Activated CD4-positive, alpha-beta T cell treated with anti-CD3 and anti-CD28 coated beads for 1 hour (primary cell): ENCODE results near the gene MVB12B.

ENCODE experiments used
- DNase-seq: peaks from one replicate; pipeline ENCODE4 v3.0.0-alpha.2; 2020

The MVB12B gene

DNA sequence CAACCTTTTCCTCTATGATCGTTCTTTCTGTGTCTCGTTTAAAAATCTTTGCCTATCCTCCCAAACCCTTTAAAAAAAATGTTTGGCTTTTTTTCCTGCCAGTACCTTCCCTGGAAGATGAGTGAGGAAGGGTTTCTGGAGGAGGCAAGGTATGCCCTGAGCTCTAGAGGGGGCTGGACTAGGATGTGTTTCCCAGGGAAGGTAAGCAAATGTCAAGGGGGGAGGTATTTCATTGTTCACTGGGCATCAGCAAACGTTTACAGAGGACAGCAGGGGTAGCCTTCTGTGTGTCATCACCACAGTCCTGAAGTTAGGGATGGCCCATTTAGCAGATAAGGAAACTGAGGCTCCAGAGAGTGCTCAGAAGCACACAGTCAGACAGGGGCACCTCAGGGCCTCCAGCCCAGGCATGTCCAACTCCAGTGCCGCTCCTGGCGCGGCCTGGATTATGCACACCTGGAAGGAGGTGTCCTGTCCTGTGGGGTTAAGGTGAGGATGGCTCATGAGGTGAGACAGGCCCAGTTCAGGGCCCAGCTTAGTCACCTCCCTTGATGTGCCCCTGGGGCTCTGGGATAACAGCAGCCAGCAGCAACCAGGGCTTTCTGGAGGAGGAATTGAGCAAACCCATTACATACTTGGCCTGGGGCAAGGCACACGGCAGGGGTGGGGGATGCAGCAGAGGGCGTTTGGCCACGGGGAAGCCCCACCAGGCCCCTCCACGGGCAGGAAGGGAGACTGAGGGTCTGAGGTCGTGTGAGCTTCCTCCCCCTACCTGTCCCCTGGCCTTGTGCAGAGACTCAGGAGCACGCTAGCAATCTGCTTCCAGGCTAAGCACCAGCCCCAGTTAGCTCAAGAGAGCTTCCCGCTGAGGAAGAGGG, 186.8 kb downstream of the MVB12B start:
- no peak for DNase-seq

DNA sequence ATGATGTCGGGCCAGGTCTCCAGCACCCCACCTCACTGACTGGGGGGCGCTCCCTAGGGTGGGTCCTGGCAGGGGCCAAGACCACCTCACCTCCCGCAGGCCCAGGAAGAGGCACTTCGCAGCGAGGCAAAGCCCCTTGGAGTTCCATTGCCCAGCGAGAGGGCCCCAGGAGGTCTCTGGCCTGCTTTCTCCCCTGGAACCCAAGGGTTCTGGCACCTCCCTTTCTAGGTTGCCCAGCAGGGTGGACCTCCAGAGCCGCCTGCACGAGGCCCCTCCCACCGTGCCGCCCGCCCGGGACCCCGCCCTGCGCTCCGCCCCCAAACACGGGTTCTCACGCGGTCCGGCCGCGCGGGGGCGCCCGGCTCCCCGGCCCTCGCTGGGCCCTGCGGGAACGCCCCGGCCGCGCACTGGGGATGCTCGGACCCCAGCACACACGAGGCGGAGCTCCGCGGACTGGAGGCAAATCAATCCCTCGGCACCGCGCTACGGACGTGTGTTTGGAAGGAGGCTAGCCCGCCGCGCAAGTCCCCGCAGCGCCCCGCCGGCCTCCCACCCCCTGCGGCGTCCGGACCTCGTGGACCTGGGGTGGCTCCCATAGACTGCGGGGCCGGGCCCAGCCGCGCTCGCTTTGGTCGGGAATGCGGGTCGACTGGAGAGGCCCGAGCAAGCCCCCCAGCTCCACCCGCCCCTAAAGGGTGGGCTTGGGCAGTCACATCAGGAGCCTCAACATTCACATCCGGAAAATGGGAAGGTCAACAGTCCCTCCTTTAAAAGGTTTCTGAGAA, 187.6 kb downstream of the MVB12B start:
- DNase-seq, result no peak

DNA sequence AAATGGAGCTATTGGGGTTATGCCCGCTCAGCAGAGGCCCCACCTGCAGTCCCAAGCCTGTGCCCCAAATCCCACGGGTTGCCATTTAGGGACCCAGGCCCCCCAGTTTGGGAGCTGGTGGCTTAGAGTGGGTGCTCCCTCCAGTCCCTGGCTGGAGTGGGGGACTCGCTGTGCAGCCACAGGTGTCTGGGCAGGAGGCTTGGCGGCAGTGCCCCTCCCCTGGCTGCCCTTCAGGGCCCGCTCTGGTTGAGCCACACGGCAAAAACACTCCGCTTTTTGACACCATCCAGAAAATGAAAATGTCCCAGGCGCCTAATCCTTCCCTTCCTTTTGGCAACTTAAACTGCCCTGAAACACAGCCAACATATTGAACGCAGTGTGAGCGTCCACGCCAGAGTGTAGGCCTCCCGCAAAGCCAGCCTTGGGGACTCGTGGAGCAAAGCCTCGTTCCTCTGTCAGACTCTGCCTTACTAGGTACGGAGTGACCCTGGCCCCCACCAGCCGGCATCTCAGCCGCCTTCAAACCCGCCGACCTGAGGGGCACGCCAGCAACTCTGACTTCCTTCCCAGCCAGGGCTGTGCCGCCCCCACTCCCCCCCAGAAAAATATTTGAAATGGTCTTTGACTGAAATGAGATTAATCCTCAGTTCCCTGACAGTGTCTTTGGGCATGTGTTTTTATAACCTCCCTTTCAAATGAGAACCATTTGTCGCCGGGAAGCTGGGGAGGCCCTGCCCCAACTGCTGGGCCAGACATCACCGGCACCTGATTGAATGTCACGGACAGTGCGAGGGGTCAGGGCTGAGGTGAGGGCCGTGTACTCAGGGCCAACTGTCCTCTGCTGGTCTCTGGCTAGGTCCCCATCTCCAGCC, 188.6 kb downstream of the MVB12B start:
- DNase-seq, result no peak

DNA sequence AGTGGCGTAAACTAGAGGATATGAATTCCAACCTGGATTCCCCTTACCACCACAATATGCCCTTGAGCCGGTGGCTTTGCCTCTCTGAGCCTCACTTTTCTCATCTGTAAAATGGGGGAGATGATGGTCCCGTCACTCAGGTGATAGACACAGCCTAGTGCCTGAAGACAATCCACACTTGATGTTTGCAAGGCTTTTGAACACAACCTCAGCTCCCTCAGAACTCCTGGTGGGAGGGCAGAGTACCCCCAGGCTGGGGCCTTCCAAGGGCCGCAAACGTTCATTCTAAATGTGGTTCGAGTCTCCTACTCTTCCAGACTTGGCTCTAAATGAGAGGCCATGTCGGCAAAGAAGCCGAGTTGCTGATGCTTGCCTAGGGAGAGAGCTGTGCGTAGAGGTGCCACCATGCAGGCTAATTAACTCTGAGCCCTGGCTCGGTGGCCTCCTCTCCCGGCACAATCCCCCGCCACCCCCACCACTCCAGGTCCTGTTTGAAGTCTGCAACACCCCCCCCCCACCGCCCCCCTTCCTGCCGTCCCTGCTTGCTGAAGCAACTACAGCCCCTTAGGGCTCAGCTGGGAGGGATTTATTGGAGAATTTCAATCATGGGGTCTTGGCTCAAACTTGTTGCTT, 189.4 kb downstream of the MVB12B start:
- DNase-seq, result no peak

DNA sequence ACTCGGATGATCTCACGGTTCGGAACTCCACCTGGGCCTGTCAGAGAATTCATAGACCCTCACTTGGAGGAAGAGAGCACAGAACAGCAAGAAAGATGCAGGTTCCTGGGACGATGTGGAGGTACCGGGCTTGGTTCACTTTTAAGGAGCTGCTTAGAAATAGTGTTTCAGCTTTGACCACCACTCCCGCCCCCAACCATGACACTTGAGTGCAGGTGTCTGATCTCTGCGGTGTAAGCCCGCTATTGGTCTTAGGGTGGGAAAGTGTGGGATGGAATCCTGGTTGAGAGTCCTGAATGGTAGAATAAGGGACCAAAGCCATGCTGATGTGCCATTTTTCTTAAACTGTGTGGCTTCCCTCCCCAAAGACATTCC, 189.9 kb downstream of the MVB12B start:
- no peak for DNase-seq

DNA sequence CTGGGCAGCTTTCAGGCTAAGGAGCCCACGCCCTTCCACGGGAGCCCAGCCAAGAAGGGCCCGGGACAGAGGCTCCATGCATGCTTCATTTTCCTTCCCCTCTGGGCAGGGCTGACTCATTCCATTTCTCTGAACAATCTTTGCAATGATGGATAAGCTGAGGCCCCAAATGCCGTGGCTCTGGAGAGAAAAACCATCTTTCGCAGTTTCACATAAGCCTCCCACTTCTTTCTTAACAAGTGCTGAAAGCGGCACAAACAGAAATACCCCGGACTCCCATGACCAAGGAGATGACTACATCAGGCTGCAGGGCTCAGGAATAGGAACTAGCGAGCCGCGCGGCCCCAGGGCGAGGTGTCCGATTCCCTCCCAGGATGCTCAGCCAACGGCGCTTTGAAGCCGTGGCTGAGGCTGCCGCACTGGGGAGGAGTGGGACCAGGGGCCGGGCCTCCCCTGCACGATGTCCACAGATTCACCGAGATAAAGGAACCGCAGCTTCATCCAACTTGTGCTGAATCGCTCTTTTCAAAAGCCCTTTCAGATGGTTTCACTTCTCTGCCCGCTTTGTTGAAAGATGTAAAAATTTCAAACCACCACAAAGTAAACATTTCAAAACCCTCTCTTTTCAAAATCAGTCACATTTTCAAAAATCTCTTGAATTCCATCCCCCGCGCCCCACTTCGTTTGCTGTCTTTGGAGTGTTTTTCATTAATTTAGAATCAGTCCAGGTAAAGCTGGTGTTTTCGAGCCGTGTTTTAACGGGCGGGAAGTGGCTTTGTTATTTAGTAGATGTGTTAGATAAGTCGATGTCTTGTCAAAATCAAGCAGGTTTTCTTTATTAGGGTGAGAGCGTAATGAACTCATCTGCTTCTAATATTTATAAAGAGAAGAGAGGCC, 190.6 kb downstream of the MVB12B start:
- no peak for DNase-seq

DNA sequence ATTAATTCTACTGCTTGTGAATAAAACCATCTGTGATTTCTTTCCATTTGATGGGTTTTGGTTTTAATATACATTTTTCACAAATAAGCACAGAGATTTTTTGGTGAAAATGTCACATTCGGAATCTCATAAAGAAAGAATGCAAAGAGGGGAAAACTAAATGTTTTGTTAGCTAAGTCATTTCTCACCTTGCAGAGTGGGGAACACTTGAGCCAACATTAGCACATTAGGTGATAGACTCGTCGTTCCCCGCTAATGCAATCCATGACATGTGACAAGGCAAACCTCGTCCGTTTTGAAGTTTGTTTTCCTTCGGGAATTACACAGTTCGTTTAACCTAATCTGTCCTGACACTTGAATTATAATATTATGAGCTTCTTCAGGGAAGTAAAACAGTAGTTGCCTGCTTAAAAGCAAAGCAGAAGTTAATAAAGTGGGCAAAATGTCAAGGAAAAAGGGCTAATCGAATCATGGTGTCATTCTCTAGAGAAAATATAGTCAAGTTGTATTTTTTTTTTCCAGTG, 191.3 kb downstream of the MVB12B start:
- DNase-seq, result no peak

DNA sequence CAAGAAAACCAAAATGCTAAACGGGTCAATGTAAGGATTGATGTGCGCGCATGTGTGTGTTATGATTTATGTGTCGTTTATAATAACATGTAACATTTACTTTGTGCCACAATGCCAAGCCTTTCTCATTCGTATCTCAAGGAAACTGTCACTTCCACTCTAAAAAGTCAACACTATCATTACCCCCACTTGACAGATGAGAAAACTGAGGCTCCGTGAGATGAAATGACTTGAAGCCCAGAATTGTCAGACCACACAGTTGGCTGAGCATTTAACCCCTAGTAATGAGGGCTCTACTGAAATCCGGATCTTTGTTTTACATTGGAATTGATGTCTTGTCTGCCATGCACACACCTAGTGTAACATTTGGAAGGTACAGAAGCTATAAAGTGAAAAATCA, 192.1 kb downstream of the MVB12B start:
- no peak for DNase-seq

DNA sequence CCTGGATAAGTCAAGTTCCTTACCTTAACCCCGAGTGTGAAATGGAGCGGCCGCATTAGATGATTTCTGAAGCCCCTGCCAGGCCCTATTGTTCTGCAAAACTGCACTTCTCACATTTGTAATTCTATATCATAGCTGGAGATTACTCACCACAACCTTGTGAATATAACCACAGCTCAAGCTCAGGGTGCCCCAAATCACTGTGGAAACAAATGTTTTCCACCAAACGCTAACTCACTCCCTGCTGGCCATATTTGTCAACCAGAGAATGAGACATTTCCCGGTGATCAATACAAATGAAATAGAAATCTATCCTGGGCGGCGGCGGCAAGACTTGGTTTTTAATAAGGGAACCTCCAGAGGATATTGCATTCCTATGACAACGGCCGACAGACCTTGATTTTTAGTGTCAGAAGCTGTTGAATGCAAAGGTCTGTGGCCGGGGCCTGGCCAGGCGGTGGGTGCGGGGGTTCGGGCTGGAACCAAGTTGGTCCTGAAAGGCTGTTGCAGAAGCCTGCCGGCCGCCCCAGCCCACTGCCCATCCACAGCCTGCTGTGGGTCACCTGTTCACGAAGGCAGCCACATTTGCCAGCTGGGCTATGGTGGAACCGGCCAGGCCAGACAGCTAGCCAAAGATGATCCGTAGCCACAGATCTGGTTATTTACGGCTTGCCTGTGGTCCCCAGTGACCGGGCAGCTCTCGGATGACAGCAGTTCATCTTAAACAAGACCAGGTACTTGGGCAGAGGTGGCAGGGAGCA, 193.2 kb downstream of the MVB12B start:
- DNase-seq, result no peak

DNA sequence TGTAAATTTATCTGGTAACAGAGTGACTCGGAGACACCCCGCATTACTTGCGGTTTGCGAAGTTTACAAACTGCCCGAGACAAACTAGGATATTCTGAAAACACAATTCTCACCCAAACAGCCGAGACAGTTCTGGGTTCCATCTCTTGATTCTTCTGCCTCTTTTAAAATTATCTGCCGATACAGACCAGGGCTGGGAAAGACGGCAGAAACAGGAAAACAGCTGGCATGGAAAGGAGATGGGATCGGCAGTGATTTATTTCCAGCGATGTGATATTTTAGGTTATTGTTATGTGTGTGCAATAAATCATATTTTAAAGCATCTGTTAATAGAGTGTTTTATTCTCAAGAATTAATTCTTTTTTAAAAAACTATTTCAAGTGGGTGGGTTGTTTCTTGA, 193.8 kb downstream of the MVB12B start:
- DNase-seq, result no peak

DNA sequence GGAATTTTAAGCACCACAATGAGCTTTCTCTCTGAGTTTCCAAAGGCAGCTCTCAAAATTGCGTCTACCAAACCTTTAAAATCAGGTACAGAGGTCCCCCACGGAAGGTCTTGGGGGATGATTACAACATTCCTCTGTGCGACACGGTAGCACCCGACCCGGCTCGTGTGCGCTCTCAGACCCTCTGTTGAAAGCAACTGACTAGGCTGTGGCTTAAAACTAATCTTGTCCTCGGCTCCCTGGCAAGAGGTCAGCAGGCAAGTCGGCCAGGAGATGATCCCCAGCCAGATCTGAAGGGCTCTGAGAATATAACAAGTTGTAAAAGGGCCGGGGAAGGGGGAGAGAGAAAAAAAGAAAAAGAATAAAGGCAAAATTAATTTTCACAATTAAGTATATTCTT, 194.5 kb downstream of the MVB12B start:
- DNase-seq, result no peak

DNA sequence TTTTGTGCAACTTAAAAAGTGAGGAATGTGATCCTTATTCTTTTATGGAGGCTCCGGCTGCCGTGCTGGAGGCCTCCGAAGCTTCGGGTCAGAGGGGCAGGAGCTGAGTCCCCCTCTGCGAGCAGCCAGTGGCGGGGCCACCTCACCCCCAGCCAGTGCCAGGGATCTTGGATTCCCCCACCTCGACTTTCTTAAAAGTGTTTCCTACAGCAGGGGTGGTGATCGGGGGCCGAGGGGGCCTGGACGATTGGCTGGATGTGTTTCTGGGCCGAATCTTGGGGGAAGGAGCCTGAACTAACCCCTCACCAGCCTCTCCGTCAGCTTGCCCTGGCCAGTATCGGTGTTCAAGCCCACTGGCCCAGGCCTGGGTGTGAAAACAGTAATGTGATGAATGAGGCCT, 194.9 kb downstream of the MVB12B start:
- DNase-seq, result no peak

DNA sequence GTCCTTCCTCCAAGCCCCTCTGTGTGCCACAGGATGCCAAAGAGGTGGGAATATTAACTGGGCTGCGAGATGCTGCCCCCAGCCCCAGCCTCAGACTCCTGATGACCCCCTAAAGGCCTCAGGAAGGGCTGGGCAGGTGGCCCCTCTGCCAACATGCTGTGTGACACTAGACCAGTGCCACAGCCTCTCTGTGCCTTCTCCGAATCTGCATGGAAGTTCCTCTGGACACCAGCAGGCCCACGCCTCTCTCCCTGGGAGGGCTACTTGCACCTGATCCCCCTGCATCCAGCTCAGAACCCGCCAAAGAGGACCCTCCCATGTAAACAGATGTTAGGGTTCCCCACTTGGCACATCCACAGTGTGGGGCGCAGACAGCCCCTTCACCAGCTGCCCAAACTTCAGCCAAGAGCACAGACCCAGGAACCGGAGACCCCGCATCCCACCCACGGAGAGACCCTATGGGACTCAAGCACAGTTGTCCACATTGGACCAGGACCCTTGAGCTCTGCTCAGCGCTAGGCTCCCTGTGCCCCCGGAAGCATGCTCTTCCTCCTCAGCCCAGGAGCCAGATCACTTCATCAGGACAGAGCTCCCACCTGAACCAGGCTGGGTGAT, 195.5 kb downstream of the MVB12B start:
- no peak for DNase-seq

DNA sequence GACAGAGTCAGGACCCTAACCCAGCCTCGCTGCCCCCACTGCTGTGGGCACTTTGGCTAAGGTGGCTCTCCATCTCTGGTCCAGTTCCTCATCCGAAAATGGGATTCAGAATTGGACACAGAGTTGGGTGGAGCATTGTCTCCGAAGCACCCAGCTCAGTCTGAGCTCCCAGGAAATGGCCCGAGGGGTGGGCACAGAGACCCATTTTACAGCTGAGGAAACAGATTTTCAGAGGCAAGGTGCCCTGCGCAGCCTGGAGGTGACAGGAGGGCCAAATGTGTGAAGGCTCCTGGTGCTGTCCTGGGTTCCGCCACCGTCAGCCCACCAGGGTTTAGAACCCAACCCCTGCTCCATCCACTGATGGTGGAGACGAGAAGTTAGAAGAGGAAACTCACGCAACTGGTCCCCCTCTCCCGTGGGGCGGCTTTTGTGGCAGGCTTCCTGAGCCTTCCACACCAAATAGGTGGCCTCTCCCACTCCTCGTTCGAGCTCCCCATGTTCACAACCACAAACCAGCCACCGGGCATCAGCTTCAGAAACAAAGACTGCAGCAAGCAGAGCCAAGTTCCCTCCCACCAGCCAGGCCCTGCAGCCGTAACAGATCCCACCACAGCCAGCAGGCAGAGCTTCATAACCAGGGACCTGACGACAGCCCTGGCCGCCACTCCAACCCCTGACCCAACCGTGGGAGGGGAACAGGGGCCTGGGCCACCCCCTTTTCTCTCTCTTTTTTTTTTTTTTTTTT, 196.2 kb downstream of the MVB12B start:
- DNase-seq, result no peak

DNA sequence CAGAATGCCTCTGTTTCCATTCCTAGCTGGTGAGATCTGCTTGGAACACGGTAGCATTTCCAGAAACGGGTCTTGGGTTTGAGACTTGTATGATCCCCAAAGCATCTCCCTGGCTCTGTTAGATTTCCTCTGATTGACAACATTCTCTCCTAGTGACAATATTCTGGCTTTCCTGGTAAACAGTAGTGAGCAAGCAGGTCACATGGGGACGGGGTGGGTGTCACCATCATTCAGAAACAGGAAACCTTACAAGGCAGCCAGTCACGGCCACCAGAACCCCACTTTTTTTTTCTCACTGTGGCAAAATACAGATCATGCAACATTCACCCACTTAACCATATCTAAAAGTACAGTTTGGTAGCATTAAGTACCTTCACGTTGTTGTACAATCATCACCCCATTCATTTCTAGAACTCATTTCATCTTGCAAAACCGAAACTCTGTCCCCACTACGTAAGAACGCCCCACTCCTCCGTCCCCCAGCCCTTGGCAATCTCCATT, 197.0 kb downstream of the MVB12B start:
- no peak for DNase-seq

DNA sequence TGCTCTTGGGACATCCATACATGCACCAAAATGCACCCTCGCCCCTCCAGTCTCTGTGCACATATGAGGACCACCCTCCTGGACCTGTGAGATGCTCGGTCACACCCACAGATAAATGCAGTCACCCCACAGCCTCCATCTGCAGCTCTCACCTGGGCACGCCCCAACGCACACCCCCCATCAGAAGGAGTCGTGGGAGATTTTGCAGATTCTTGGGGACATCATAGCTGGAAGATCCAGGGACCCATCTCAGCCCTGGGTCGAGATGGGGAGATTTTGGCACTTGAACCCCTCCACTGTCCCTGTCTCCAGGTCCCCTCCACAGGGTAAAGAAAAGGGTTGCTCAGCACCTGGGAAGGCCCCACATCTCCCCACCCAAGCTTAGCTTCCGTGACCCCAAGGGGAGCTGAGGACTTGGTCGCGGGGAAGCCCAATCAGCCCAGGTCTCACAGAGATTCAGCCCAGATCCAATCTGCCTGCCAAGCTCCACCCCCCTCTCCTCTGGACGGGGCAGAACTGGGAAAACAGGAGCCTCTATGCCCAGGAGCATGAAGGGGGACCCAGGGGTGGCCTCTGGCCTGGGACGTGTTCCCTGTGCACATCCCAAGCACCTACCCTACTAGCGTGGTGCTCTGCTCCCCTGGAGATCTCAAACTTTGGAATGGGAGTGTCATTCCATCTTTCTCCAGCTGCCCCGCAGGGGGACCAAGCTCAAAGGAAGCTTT, 197.9 kb downstream of the MVB12B start:
- no peak for DNase-seq

DNA sequence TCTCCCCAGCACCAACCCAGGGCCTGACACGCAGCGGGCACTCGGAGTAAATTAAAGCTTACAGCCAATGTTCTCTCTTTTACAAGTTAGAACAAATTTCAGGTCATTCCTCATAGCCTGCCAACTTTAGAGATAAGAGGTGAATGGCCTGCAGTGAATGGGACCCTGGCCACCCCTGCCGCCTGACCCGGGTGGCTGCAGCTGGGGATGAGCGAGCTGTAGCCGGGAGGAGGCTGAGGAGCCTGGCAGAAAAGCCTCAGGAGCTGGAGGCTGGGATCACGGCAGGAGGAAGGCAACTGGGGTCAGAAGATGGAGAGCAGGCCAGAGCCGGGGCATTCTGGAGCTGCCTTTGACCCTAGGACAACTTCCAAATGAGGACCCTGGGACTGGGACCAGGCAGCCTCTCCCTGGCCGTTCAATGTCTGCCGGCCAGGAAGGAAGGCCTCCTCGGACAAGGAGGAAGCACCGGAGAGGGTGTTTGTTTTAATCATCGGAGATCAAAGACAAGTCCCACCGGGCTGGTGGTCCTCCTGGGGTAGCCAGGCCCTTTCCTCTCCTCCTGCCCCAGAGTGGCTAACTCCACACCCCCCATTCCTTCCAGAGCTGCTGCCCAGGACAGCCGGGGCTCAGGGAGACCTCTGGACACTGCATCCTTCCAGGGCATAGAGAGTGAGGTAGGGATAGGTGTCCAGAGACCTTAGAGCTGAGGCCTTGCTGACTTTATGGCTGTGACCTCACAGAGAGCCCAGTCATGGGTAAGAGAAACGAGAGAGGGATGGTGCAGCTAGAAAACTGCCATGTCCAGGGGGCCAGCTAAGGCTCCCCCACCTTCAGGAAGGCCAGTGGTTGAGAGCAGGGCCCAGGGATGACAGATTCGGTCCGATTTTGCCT, 199.8 kb downstream of the MVB12B start:
- DNase-seq, result no peak
